RPMI7951 (cell line): Measurements from ENCODE around the gene RPP38. TPM values are rescaled to one million over a fixed set of nuclear protein-coding genes. Genes with fewer than 3 reads are reported as not detected.

Experiments
- DNase-seq: peaks from one replicate; pipeline ENCODE4 v3.0.0-alpha.2; 2012; ENCODE audit warnings: low read depth
- total RNA-seq: library from RNA; depleted of rRNA; stranded (reverse); fragments of >200 nt; shearing (Covaris generic); gene quantifications from 2 replicates; pipeline ENCODE4 v1.2.3, GENCODE V29; 2014

RPP38 gene
- total RNA-seq, 1 experiment from 2014 or later = 20.5 TPM

DNA sequence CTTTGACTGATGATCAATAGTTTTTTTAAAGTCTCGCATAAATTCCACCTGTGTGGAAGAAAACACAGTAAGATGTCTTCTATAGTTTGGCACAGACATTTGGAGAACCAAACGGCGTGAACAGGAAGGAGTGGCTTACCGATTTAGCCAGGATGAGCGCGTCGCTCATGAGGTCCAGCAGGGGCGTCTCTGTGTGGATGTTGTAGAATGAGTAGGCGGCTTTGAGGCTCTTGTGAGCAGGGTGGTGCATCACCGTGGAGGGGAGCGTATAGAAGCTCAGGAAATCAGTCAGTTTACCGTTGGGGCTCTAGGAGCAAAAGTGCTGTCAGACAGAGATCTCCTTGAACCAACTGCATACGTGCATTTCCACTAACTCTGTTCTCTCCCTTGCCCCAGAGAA is 15.5 kb downstream of the RPP38 start:
- DNase-seq = no peak

DNA sequence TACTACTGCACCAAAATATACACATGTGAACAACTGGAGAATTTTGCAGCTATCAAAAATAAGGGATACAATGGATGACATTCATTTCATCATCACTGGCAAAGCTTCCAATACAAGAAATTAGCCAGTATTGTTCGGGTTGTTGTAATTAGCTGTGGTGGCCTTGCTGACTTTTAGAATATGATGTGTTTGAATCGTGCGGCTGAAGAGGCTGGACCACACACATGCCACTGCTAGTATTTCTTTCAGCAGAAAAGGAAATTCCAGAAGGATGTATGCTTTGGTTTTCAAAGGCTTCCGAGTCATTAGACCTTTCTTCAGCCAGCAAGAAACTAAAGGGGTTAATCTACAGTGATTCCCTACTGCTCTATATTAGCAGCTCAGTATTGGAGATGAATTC is 16.6 kb downstream of the RPP38 start:
- DNase-seq = no peak

DNA sequence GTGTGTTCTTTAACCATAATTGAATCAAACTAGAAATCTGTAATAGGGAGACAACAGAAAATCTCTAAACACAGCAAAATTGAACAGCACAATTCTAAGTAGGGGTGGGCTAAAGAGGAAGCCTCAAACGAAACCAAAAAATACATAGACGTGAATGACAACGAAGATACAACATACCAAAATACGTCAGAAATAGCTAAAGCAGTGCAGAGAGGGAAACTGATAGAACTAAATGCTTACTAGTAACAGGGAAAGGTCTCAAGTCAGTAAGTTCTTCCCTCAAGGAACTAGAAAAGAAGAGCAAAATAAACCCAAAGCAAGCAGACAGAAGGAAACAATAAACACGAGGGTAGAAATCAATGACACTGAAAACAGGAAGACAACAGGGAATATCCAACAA is 19.1 kb downstream of the RPP38 start:
- DNase-seq = no peak

DNA sequence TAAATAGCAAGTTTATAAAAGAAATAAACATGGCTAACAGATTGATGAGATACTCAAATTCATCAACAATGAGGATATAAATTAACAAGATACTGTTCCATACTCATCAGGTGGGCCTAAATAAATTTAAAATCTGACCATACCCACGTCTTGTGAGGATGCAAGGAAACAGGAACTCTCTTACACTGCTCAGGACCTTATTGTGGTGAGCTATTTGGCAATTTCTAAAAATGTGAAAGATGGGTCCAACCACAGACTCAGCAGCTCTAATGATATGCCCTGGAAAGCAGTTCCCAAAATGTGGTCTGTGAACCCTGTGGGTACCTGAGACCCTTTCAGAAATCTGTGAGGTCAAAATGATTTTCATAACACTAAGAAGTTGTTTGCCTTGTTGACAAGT is 21.5 kb downstream of the RPP38 start:
- DNase-seq = no peak

DNA sequence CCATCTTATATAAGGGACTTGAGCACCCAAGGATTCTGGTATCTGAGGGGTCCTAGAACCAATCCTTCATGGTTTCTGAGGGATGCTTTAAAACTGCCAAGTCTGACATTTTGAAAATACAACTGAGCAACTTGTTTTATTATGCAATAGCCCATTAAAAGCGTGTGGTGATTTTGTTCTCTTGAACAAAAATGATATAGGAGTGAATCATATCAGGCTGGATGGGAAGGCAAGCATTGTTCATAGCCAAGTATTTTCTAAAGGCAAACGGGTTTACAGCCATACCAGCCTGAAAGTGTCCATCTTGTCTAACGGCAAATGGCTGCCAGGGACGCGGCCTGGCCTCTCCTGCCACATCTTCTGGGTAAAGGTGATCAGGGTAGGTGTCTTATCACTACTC is 23.4 kb downstream of the RPP38 start:
- DNase-seq = no peak

DNA sequence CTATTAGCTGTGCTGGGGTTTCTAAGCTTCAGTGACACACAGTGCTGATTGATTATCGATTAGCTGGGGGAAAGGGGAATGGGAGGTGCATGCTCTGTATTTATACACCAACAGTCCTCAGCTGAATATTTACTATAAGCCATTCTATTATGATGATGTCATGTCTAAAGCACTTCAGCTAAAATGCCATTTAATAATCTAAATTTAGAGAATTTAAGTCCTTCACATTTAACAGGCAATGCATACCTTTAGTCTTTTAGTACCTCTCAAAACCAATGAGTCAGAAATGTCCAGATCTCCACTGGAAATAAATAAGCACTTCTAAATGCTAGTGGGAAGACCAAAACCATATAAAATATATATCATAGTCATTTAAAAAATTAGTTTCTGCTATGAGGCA is 24.6 kb downstream of the RPP38 start:
- DNase-seq = no peak

DNA sequence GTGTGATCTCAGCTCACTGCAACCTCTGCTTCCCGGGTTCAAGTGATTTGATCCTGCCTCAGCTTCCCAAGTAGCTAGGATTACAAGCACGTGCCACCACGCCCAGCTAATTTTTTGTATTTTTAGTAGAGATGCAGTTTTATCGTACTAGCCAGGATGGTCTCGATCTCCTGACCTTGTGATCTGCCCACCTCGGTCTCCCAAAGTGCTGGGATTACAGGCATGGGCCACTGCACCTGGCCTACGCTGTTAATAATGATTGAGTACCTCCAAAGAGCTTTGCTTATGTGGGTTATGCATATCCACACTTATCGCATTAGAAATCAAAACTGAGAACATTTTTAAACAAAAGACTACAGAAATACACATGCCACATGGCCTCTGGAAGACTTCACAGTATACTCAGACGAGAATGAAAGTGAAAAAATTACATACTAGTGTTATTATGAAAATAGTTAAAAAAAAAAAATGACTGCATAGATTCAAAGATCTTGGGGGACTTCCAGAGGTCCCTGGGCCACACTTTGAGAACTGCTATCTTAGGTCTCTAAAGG is 25.4 kb downstream of the RPP38 start:
- no peak for DNase-seq

DNA sequence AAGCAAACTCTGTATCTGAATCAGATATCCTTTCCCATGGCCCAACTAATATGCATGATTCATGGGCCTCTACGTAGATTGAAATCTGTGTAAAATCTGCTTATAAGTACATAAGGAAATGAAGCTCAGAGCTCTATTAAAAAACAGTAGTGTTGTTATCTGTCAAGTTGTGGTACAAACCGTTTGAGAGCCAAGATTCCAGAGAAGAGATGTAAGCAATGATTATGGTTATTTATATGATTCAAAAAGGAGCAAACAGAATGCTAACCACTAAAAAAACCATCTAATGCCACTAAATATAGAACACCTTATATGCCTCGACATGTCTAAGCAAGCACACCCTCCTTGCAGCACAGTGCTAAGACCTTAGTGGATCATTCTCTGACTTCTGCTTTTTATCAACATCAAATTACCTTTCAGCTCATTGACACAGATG is 26.6 kb downstream of the RPP38 start:
- DNase-seq = no peak

DNA sequence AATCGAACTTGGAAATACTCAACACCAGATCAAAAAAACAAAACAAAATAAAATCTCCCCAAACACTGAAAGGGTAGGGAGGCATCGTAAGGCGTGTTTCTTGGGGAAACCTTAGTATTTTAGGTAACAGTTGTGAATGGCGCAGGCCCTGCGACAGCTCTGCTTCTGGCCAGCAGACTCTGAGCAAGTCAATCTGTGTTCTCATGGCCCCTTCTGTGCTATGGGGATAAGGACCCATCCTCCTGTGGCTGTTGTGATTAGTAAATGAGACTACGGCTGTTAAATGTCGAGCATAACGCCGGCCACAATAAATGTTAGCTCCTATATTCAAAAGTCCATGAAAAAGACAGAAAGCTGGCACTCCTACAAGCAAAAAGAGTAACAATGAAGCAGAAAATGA is 27.0 kb downstream of the RPP38 start:
- DNase-seq = no peak

DNA sequence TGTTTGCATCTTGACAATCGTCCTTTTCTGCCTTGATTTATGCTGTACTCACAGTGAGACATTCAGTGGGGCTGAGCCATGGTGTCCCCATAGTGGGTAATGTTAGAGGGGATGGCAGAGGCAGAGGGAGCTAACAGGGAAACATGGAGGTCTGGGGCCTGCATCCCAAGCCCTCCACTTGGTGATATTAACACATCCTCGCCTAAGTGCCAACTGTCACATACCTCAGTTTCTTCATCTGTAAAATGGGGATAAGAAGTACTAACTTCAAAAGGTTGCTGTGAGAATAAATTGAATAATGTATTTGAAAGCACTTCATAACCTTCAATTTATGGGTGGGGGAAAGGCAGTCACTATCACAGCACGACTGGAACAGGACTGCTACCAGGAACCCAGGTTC is 27.8 kb downstream of the RPP38 start:
- no peak for DNase-seq

DNA sequence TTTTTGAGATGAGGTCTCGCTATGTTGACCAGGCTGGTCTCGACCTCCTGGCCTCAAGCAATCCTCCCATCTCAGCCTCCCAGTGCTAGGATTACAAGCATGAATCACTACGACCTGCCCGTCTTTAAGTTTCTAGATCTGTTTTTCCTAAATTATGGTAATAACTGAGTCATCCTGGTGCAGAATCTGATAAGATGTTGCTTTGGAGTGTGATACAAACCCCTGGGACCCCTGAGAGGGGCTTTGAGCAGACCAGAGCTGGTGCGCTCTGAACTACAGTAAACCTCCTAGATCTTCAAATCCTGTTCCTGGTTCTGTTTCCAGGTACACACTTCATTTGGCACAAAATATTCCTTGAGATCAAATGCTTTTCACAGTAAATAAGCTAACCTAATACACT is 34.2 kb downstream of the RPP38 start:
- DNase-seq = no peak

DNA sequence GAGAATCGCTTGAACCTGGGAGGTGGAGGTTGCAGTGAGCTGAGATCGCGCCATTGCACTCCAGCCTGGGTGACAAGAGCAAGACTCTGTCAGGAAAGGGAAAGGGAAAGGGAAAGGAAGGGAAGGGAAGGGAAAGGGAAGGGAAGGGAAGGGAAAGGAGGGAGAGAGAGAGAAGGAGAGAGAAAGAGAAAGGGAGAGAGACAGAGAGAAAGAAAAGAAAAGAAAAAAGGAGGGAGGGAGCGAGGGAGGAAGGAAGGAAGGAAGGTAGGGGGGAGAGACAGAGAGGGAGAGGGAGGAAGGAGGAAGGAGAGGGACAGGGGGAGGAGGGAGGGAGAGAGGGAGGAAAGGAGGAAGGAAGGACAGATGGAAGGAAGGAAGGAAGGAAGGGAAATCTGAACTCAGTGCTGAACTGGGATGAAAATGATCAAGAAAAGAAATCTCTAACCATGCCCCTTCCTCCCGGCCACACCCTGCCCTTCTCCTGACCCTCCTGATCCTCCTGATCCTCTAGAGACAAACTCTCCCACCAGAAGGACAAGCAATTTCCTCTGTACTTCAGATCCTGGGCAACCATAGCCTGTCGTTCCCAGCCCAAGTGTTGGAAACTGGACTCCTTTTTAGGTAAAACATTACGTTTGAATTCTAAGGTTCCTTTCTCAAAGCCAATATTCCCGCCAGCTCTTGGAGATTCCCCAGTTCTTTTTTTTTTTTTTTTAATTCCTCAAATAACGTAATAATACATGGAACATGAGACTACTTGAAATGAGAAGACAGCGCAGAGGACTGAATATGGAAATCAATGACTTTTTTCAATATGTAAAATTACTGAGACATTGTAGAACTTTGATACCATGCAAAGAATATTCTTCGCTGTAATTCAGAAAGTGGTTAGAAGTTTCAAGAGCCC is 39.2 kb downstream of the RPP38 start:
- no peak for DNase-seq

DNA sequence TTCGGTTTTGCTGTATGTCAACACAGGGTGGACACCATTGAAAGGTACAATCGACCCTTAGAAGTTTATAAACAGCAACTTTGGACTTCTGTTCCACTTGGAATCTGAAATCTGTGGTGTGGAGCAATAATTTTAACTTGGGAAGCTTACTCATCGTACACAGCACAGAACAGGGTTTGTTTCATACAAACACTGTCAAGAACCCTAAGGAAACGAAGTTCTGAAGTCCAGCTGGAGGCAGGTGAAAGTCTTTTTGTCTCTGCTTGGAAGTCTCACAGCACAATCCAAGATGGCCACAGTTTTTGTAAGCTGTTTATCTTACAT is 39.8 kb downstream of the RPP38 start:
- no peak for DNase-seq

DNA sequence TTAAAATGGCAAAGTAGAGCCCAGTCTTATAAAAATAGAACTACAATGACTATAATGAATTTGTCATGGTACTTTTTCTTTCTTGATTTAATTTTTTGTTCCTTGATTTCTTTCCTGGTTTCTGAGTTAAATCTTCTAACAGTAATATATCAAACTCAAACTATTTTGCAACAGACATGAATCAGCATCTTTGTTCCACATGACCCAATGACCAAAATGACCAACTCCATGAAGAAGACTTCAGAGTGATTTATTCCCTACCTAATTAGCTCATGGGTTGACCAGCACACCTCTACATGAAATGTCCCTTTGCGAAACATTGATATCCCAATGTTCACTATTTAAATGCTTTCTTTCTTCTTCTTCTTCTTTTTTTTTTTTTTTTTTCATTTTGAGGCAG is 40.5 kb downstream of the RPP38 start:
- no peak for DNase-seq

DNA sequence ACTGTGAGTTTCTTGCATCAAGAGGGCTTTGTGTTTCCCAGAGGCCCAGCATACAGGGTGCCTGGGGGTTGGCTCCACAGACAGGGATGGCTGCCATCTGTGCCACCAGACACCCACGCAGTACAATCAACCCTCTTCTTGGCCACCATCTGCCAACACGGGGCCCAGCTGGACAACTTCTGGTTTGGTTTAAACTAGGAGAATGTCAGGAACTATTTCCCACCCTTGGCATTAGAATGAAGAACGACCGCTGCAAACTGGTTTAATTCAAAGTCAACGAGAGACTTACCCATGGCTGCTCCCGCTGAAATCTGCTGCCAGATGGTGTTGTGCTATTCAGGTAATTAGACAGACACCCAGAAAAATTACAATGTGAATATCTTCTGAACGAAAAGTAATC is 43.5 kb downstream of the RPP38 start:
- no peak for DNase-seq

DNA sequence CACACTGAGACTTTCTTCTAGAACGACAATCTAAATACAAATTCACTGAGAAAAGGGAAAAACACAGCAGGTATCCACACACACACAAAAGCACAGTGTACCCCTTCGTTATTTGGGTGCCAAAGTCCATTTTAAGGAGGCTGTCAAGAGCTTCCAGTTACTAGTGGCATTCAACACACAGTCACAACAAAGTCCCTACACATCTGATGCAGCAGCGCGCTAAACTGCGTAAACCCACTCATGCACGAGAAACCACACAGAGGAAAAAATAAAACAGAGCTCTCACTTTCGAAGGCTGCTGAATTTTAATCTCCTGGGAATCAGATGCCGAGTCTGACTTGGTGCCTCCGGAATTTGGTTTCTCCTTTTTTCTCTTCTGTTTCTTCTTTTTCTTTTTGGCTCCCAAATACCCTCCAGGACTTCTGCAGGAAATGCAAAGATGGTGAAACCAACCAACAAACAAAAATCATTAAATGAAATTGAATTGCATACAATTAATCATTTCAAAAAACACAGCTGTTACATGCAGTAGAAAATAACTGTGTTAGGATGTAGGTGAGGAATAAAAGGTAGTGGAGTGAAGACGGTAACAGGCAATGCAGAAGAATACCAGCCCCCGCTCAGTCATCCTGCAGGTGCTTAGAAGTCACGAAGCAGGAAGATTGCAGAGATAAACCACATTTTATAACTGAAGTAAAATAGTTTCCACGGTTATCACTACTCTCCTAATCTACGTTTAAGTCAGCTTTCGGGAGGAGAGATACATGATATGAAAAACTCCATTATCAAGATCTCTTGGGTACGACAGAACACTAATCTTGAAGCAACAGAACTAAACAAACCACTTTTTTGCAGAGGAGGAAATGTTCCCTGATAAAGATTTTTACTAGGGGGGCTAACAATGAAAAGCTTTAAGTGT is 44.2 kb downstream of the RPP38 start:
- no peak for DNase-seq

DNA sequence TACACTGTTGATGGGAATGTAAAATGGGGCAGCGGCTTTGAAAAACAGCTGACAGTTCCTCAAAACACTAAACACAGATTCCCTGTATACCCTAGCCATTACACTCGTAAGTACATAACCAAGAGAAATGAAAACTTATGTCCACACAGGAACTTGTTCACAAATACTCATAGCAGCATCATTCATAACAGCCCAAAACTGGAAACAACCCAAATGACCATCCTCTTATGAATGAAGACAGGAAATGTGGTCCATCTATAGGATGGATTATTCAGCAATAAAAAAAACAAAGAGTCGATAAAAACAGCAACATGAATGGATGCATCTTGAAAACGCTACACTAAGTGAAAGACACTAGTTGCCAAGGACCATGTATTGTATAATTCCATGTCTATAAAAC is 47.6 kb downstream of the RPP38 start:
- no peak for DNase-seq

DNA sequence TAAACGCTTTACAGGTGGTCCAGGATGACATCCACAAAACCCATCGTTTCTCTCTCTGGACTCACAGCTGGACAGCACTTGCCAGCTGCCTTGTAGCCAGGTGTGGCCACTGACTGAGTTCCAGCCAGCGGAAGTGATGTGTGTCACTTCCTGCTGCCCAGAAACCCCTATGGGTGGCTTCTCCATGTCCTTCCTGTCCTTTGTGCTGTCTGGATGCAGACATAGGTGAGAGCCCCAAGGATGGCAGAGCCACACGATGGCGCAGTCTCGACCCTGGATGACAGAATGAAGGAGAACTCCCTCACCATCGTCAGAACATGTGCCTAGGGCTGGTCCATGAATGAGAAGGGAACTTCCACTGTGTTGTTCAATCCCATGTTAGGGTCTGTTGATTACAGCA is 49.2 kb downstream of the RPP38 start:
- no peak for DNase-seq

DNA sequence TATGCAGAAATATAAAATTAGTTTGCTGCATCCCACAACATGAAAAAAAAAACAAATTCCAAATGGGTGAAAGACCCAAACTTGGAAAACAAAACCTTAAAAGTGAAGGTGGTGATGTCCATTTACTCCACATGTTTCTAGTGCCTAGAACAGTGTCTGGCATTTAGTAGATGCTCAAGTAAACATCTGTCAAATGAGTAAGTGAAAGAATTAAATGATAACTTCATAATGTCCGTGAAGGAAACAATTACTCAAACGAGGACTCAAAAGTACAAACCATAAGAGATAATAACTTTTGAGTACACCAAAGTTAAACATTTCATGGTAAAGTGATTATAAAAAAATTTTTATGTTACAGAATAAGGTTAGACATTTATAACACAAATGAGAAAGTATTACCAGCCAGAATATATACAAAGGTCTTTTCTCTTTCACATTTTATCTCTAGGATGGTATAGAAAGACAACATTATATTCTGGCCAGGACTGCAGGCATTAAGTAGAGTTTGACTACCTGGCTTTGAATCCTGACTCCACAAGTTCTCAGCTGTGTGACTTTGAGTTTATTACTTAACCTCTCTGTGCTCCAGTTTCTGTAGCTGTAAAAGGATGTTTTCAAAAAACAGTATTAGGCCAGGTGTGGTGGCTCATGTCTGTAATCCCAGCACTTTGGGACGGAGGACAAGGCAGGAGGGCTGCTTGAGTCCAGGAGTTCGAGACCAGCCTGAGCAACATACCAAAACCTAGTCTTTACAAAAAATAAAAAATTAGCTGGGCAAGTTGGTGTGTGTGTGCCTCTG is 50.6 kb downstream of the RPP38 start:
- no peak for DNase-seq

DNA sequence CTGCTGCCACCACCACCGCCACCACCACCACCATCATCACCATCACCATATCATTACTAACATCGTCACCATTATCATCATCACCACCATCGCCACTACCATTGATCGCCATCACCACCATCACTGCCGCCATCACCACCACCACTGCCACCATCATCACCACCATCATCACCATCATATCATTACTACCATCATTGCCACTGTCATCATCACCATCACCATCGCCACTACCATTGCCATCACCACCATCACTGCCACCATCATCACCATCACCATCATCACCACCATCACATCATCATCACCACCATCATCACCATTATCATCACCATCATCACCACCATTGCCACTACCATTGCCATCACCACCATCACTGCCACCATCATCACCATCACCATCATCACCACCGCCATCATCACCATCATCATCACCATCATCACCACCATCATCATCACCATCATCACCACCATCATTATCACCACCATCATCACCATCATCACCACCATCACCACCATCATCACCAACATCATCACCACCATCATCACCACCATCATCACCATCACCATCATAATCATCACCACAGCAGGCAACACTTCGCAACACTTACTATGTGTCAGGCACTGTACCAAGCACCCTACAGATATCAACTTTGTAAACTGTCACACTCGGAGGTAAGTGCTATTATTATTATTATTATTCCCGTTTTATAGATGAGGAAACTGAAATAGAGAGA is 52.1 kb downstream of the RPP38 start:
- no peak for DNase-seq

DNA sequence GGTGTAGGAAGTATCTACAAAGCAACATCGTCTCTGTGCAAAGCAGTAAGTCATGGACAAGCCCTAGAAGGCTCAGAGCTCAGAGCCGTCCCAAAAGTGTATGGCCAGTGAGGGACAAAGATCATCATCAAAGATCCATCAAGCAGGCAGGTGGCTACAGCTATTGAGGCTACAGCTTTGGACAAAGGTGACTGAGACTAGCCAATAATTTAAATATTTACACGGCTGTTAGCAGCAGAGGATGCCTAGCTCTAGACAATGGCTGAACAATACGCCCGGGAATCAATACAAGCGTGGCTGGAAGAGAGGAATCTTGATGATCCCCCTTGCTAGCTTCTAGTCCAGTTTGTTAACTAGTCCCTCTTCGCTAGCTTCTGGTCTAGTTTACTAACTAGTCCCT is 53.4 kb downstream of the RPP38 start:
- DNase-seq = no peak
